ENCODE measurements around the gene SAMD4A.
A peak's percentile ranks its signal among the peaks of the same experiment; 100 is the strongest.

SAMD4A gene

GRCh38 chr14:54703082-54703481 is 136.2 kb downstream of the SAMD4A start:
- no peak for TF ChIP-seq CTCF (IDR thresholded peaks at IDR 0.05; ENCODE audit: extremely low read depth, missing control alignments)
- DNase-seq (ENCODE audit: low spot score) = no peak

- DNase-seq (ENCODE audit: low spot score) = no peak
- TF ChIP-seq CTCF (IDR thresholded peaks at IDR 0.05; ENCODE audit: extremely low read depth, missing control alignments) = no peak
Measured at GRCh38 chr14:54703724-54704123, 136.8 kb downstream of the SAMD4A start.

DNA sequence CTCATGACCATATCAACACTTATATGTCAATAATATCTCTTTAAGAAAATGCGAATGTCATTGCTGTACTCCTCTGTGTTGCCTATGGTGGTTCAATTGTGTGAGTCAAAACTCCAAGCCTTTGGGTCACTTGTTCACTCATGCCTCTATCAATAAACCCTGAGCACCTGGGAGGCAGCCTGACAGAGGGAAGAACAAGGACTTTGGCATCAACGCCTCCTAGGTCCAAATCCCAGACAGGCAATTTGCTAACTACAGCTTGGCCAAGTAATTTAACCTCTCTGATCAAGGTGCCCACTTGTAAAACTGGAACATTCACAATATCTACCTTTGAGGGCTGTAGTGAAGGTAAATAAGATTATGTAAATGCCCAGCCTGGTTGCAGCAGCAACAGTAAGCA is 137.8 kb downstream of the SAMD4A start:
- no peak for DNase-seq (ENCODE audit: low spot score)
- TF ChIP-seq CTCF (IDR thresholded peaks at IDR 0.05; ENCODE audit: extremely low read depth, missing control alignments) = no peak

GRCh38 chr14:54706769-54707168 is 139.8 kb downstream of the SAMD4A start:
- DNase-seq (ENCODE audit: low spot score) = no peak
- TF ChIP-seq CTCF (IDR thresholded peaks at IDR 0.05; ENCODE audit: extremely low read depth, missing control alignments) = no peak

DNA sequence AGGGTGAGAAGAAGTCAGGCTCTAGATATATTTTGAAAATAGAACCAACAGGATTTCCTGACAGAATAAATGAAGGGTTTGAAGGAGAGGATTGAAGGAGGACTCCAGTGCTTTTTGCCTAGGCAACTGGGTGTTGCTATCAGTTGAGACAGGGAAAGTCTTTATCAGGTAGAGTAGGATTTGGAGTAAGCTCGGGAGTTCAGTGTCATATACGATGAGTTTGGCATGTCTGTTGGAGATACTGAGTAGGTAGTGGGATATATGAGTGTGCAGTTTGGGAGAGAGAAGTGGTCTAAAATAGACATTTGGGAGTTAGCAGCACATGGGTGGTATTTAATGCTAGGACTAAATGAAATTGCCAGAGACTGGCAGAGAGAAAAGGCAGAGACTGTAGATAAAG is 141.2 kb downstream of the SAMD4A start:
- no peak for TF ChIP-seq CTCF (IDR thresholded peaks at IDR 0.05; ENCODE audit: extremely low read depth, missing control alignments)
- no peak for DNase-seq (ENCODE audit: low spot score)

GRCh38 chr14:54708982-54709381 is 142.1 kb downstream of the SAMD4A start:
- no peak for DNase-seq (ENCODE audit: low spot score)
- no peak for TF ChIP-seq CTCF (IDR thresholded peaks at IDR 0.05; ENCODE audit: extremely low read depth, missing control alignments)

DNA sequence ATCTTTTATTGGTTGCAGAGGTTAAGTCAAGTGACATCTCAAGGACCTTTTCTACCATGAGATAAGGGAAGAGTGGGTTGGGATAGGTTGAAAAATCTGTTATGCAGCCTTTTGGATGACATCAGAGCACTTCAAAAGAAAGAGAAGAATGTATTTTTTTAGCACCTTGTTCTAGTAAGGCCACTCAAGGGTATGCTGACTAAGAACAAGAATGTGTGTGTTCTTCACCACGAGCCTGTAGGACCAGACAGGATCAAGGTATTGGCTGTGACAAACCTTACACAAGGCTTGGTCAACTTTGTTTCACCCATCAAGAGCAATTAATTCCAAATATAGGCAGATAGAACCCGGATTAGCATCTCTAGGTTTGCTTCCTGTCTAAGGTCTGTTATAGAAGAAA is 142.5 kb downstream of the SAMD4A start:
- TF ChIP-seq CTCF (IDR thresholded peaks at IDR 0.05; ENCODE audit: extremely low read depth, missing control alignments) = no peak
- peak; percentile 66 for DNase-seq (ENCODE audit: low spot score)
